CD14-positive monocyte (primary cell): ENCODE measurements around the gene PI4K2B. TPM values are rescaled to one million over a fixed set of nuclear protein-coding genes. Genes with fewer than 3 reads are reported as not detected.
A peak's percentile ranks its signal among the peaks of the same experiment; 100 is the strongest.

ENCODE experiments used
- DNase-seq, 3 donors: peaks; one replicate each; pipeline ENCODE4 v3.0.0-alpha.2; 2011 to 2022
- H2AFZ ChIP-seq: 2 replicates; pipeline ENCODE4 v1.6.0; 2012; ENCODE audit warnings: mild to moderate bottlenecking, low read depth, low read length, inconsistent platforms; ENCODE audit not compliant: insufficient read depth, poor library complexity, severe bottlenecking
- H3K27ac ChIP-seq, 2 donors: 1 replicate in 1 of 2; 2 replicates in 1 of 2; pipeline ENCODE4 v1.5.1; 2012 to 2013; ENCODE audit warnings: low read length in 2 of 2, control low read depth in 1 of 2, inconsistent platforms in 1 of 2, low read depth in 1 of 2, mild to moderate bottlenecking in 1 of 2
- H3K27me3 ChIP-seq, 2 donors: one replicate each; pipeline versions ENCODE4 v1.6.0 to v1.6.1; 2011 to 2013; ENCODE audit warnings: low read length in 2 of 2; ENCODE audit not compliant: control insufficient read depth in 2 of 2, insufficient read depth in 2 of 2
- H3K36me3 ChIP-seq, 2 donors: replicated peaks in 1 of 2; 1 replicate in 1 of 2; 2 replicates in 1 of 2; pipeline versions ENCODE4 v1.5.1 to v1.6.1; 2012 to 2013; ENCODE audit warnings: low read length in 2 of 2, control low read depth in 1 of 2, inconsistent platforms in 1 of 2, mild to moderate bottlenecking in 1 of 2; ENCODE audit not compliant: insufficient read depth in 2 of 2, control insufficient read depth in 1 of 2
- H3K4me1 ChIP-seq, 2 donors: 1 replicate in 1 of 2; 2 replicates in 1 of 2; pipeline versions ENCODE4 v1.5.1 to v1.6.1; 2012 to 2013; ENCODE audit warnings: low read length in 2 of 2, control low read depth in 1 of 2, inconsistent platforms in 1 of 2, mild to moderate bottlenecking in 1 of 2, moderate library complexity in 1 of 2; ENCODE audit not compliant: insufficient read depth in 2 of 2, control insufficient read depth in 1 of 2
- H3K4me2 ChIP-seq: replicated peaks from 2 replicates; pipeline ENCODE3; 2012; ENCODE audit warnings: low read length, moderate library complexity, mild to moderate bottlenecking; ENCODE audit not compliant: poor library complexity, severe bottlenecking; ENCODE audit errors: extremely low read depth
- H3K4me3 ChIP-seq, 3 experiments: fragments of 200-600 bp in 1 of 3; sonication (generic) in 1 of 3; replicated peaks in 1 of 3; 1 replicate in 2 of 3; 2 replicates in 1 of 3; pipeline ENCODE4 v1.5.1; 2011 to 2013; ENCODE audit warnings: low read length in 3 of 3, mild to moderate bottlenecking in 3 of 3, control low read depth in 2 of 3, low read depth in 2 of 3, inconsistent platforms in 1 of 3, moderate library complexity in 1 of 3
- H3K79me2 ChIP-seq: 2 replicates; pipeline ENCODE4 v1.6.0; 2012; ENCODE audit warnings: mild to moderate bottlenecking, control low read depth, inconsistent platforms, low read length, moderate library complexity; ENCODE audit not compliant: insufficient read depth
- H3K9ac ChIP-seq: 2 replicates; pipeline ENCODE4 v1.6.0; 2017; ENCODE audit warnings: low read length, mild to moderate bottlenecking; ENCODE audit not compliant: insufficient read depth, poor library complexity, severe bottlenecking
- H3K9me3 ChIP-seq, 2 donors: replicated peaks in 1 of 2; 1 replicate in 1 of 2; 2 replicates in 1 of 2; pipeline versions ENCODE4 v1.5.1 to v1.6.1; 2012 to 2013; ENCODE audit warnings: low read length in 2 of 2, control low read depth in 1 of 2; ENCODE audit not compliant: control insufficient read depth in 1 of 2, insufficient read depth in 1 of 2
- H4K20me1 ChIP-seq: 2 replicates; pipeline ENCODE4 v1.6.0; 2012; ENCODE audit warnings: mild to moderate bottlenecking, low read length, control low read depth, moderate library complexity; ENCODE audit not compliant: insufficient read depth
- H3K27ac Mint-ChIP-seq, 7 donors: one replicate each; pipeline ENCODE4 v1.8.0; 2020; ENCODE audit warnings: mild to moderate bottlenecking in 7 of 7, mixed read lengths in 7 of 7, moderate library complexity in 6 of 7, inconsistent platforms in 2 of 7
- H3K27me3 Mint-ChIP-seq, 3 donors: one replicate each; pipeline ENCODE4 v1.8.0; 2021 to 2022; ENCODE audit warnings: low read depth in 3 of 3, mild to moderate bottlenecking in 3 of 3, mixed read lengths in 3 of 3, moderate library complexity in 3 of 3, inconsistent platforms in 1 of 3
- H3K36me3 Mint-ChIP-seq, 2 donors: one replicate each; pipeline ENCODE4 v1.8.0; 2020; ENCODE audit warnings: mixed read lengths in 2 of 2, inconsistent platforms in 1 of 2, mild to moderate bottlenecking in 1 of 2
- H3K4me1 Mint-ChIP-seq: one replicate; pipeline ENCODE4 v1.8.0; 2020; ENCODE audit warnings: mild to moderate bottlenecking, mixed read lengths
- H3K4me3 Mint-ChIP-seq, 2 donors: one replicate each; pipeline ENCODE4 v1.8.0; 2020; ENCODE audit warnings: mild to moderate bottlenecking in 2 of 2, mixed read lengths in 2 of 2, moderate library complexity in 1 of 2
- H3K9me3 Mint-ChIP-seq, 7 donors: one replicate each; pipeline ENCODE4 v1.8.0; 2020 to 2022; ENCODE audit warnings: mixed read lengths in 7 of 7, mild to moderate bottlenecking in 6 of 7, moderate library complexity in 6 of 7, inconsistent platforms in 2 of 7
- CTCF ChIP-seq: fragments of 200-600 bp; IDR thresholded peaks from one replicate; pipeline ENCODE4 v1.8.0; 2022; ENCODE audit warnings: antibody characterized with exemption, mild to moderate bottlenecking
- WGBS: methylation state at CpG from one replicate; pipeline ENCODE4 v1.1.5; 2013; ENCODE audit warnings: missing lambda C conversion rate; ENCODE audit not compliant: insufficient coverage; 5-methylcytosine and 5-hydroxymethylcytosine counted together
- intact Hi-C, 2 donors: fragments of 100-400 bp; cut with micrococcal nuclease; formaldehyde crosslinking; loops; one replicate each; pipeline versions ENCODE4 v1.15.0 to v1.15.1; 2023
- polyA plus RNA-seq, 3 donors: library from polyadenylated mRNA; depleted of rRNA in 1 of 3; unstranded in 2 of 3; stranded (reverse) in 1 of 3; fragments of 300-500 nt in 2 of 3; fragments of >200 nt in 1 of 3; fragmentation: Illumina TruSeq in 2 of 3; gene quantifications; 1 replicate in 2 of 3; 2 replicates in 1 of 3; pipeline ENCODE4 v1.2.3, GENCODE V29; 2012 to 2021

PI4K2B gene
- polyA plus RNA-seq, 3 donors, result 3.0 to 8.5 (median 7.4) TPM

GRCh38 chr4:25233194-25233593 is 639 bp upstream of the PI4K2B start:
- peaks cover 18 to 29% of the 10 kb centered on the region in 2 donors for H3K4me1 ChIP-seq
- H3K36me3 Mint-ChIP-seq, result peaks cover 0 to 11% of the 10 kb centered on the region in 2 donors
- intact Hi-C loops, result loop anchor here in 1 of 2 donors (5.0 kb wide), 3 partner anchors 61 to 651 kb away; partner anchors contain the start of genes DHX15 and ZCCHC4
- H2AFZ ChIP-seq, result peak overlapping the region; percentile 89
- H3K27me3 ChIP-seq, result no peaks in the 10 kb centered on the region
- H3K36me3 ChIP-seq, result no peaks in the 10 kb centered on the region
- H3K27ac ChIP-seq, result no peak overlapping the region
- peak overlapping the region; percentile 73 to 79 for H3K4me3 Mint-ChIP-seq
- TF ChIP-seq CTCF, result no peak
- H3K9me3 ChIP-seq, result peaks cover 5 to 28% of the 10 kb centered on the region in 2 donors
- peaks cover 0 to 5% (median 2%) of the 10 kb centered on the region in 3 donors for H3K27me3 Mint-ChIP-seq
- H3K9ac ChIP-seq, result peak overlapping the region; percentile 92
- peaks cover 16 to 45% (median 37%) of the 10 kb centered on the region in 7 donors for H3K9me3 Mint-ChIP-seq
- no peak for DNase-seq
- no peaks in the 10 kb centered on the region for H4K20me1 ChIP-seq
- peak overlapping the region in 1 of 7 donors; percentile 68 for H3K27ac Mint-ChIP-seq
- H3K4me2 ChIP-seq, result peak overlapping the region; percentile 95
- H3K4me3 ChIP-seq, result peak overlapping the region; percentile 16 to 84 (median 62)
- peaks cover 36% of the 10 kb centered on the region for H3K79me2 ChIP-seq
- H3K4me1 Mint-ChIP-seq, result peaks cover 27% of the 10 kb centered on the region

GRCh38 chr4:25234390-25235370 is 847 bp downstream of the PI4K2B start:
- Mint-ChIP-seq H3K27me3 (peaks cover 0 to 5% (median under 1%) of the 10 kb centered on the region in 3 donors), H3K27ac (peak overlapping the region; percentile 74 to 97 (median 92)), H3K9me3 (peaks cover 20 to 35% (median 31%) of the 10 kb centered on the region in 7 donors), H3K4me1 (peaks cover 28% of the 10 kb centered on the region), H3K4me3 (peak overlapping the region; percentile 87 to 95), H3K36me3 (peaks cover 4 to 17% of the 10 kb centered on the region in 2 donors)
- peak; percentile 69 to 87 (median 81) for DNase-seq
- Histone ChIP-seq H3K4me2 (peak overlapping the region; percentile 95), H3K9me3 (peaks cover 5 to 29% of the 10 kb centered on the region in 2 donors), H3K27me3 (no peaks in the 10 kb centered on the region), H3K9ac (peak overlapping the region; percentile 92), H3K4me1 (peaks cover 18 to 35% of the 10 kb centered on the region in 2 donors), H3K4me3 (peak overlapping the region; percentile 82 to 99 (median 84)), H3K27ac (peak overlapping the region; percentile 75 to 92), H4K20me1 (no peaks in the 10 kb centered on the region), H3K79me2 (peaks cover 46% of the 10 kb centered on the region), H2AFZ (peak overlapping the region; percentile 89), H3K36me3 (no peaks in the 10 kb centered on the region)
- intact Hi-C loops, result loop anchor here in 1 of 2 donors (5.0 kb wide), 3 partner anchors 62 to 652 kb away; partner anchors contain the start of genes DHX15 and ZCCHC4
- peak; percentile 74 for TF ChIP-seq CTCF
- under 1% methylated on average over 41 of the region's 49 CpGs for WGBS
